HG02943 (cell line): Measurements from ENCODE around the gene ZXDC.

Experiments
- ATAC-seq: cut with Tn5 transposase; IDR thresholded peaks from one replicate; pipeline ENCODE4 v1.9.1; 2021; ENCODE audit warnings: mild to moderate bottlenecking, low read depth, moderate library complexity; ENCODE audit not compliant: unreplicated experiment

ZXDC gene

GRCh38 chr3:126399756-126400155 is 75.9 kb downstream of the ZXDC start:
- no peak for ATAC-seq

GRCh38 chr3:126399351-126399735 is 76.3 kb downstream of the ZXDC start:
- ATAC-seq = no peak

GRCh38 chr3:126398423-126399350 is 77.0 kb downstream of the ZXDC start:
- no peak for ATAC-seq

GRCh38 chr3:126397610-126398422 is 77.9 kb downstream of the ZXDC start:
- ATAC-seq = no peak

GRCh38 chr3:126396536-126396935 is 79.2 kb downstream of the ZXDC start:
- ATAC-seq = no peak

GRCh38 chr3:126395846-126396513 is 79.7 kb downstream of the ZXDC start:
- ATAC-seq = no peak

GRCh38 chr3:126394977-126395321 is 80.7 kb downstream of the ZXDC start:
- no peak for ATAC-seq

- no peak for ATAC-seq
These were observed 81.3 kb downstream of the ZXDC start, which contains the start of gene CFAP100 for GRCh38 chr3:126394179-126394976. Gene CFAP100 (plus strand): TSS chr3:126394909. CDS start chr3:126396001, 1,092 bp downstream.

GRCh38 chr3:126393563-126393962 is 82.1 kb downstream of the ZXDC start:
- ATAC-seq = no peak

GRCh38 chr3:126392246-126392645 is 83.4 kb downstream of the ZXDC start:
- ATAC-seq = no peak

- no peak for ATAC-seq
These were observed 84.1 kb downstream of the ZXDC start for GRCh38 chr3:126391631-126392030.

GRCh38 chr3:126390751-126391150 is 84.9 kb downstream of the ZXDC start:
- ATAC-seq = no peak

- no peak for ATAC-seq
These were observed 85.5 kb downstream of the ZXDC start for GRCh38 chr3:126390201-126390600.

GRCh38 chr3:126389794-126390146 is 85.9 kb downstream of the ZXDC start:
- ATAC-seq = no peak

- no peak for ATAC-seq
These were observed 86.4 kb downstream of the ZXDC start for GRCh38 chr3:126389112-126389793.
